Hepatocyte (in vitro differentiated cells): ENCODE measurements around the gene PXN. TPM values are rescaled to one million over a fixed set of nuclear protein-coding genes. Genes with fewer than 3 reads are reported as not detected.

Experiments used
- DNase-seq: peaks from one replicate; pipeline ENCODE4 v3.0.0-alpha.2; 2016; ENCODE audit warnings: low spot score
- H2AFZ ChIP-seq: fragments of 200-600 bp; sonication (generic); 2 replicates; pipeline ENCODE4 v1.6.0; 2016; ENCODE audit warnings: antibody characterized with exemption, mild to moderate bottlenecking
- H3K27ac ChIP-seq: fragments of 200-600 bp; sonication (generic); 2 replicates; pipeline ENCODE4 v1.5.1; 2016; ENCODE audit warnings: mild to moderate bottlenecking
- H3K27me3 ChIP-seq: fragments of 200-600 bp; sonication (generic); 2 replicates; pipeline ENCODE4 v1.6.1; 2016
- H3K36me3 ChIP-seq: fragments of 200-600 bp; sonication (generic); replicated peaks from 2 replicates; pipeline ENCODE4 v1.5.1; 2016; ENCODE audit warnings: low read depth; ENCODE audit not compliant: insufficient read depth
- H3K4me1 ChIP-seq: fragments of 200-600 bp; sonication (generic); 2 replicates; pipeline ENCODE4 v1.5.1; 2016; ENCODE audit warnings: mild to moderate bottlenecking, moderate library complexity; ENCODE audit not compliant: insufficient read depth
- H3K4me2 ChIP-seq: fragments of 200-600 bp; sonication (generic); 2 replicates; pipeline ENCODE4 v1.6.0; 2016
- H3K4me3 ChIP-seq: fragments of 200-600 bp; sonication (generic); 2 replicates; pipeline ENCODE4 v1.5.1; 2016; ENCODE audit warnings: mild to moderate bottlenecking
- H3K79me2 ChIP-seq: fragments of 200-600 bp; sonication (generic); 2 replicates; pipeline ENCODE4 v1.6.0; 2017; ENCODE audit warnings: mild to moderate bottlenecking
- H3K9me2 ChIP-seq: fragments of 200-600 bp; sonication (generic); replicated peaks from 2 replicates; pipeline ENCODE4 v1.6.0; 2017; ENCODE audit warnings: mild to moderate bottlenecking; ENCODE audit not compliant: insufficient read depth
- H3K9me3 ChIP-seq: fragments of 200-600 bp; sonication (generic); 2 replicates; pipeline ENCODE4 v1.5.1; 2016; ENCODE audit warnings: low read depth, mild to moderate bottlenecking
- H4K20me1 ChIP-seq: fragments of 200-600 bp; sonication (generic); 2 replicates; pipeline ENCODE4 v1.6.0; 2016; ENCODE audit warnings: mild to moderate bottlenecking; ENCODE audit not compliant: insufficient read depth, poor library complexity, severe bottlenecking
- CTCF ChIP-seq: fragments of 200-600 bp; sonication (generic); IDR thresholded peaks from 2 replicates; pipeline ENCODE4 v1.5.1; 2016; ENCODE audit warnings: antibody characterized with exemption, mild to moderate bottlenecking; ENCODE audit not compliant: poor library complexity
- EZH2 ChIP-seq: fragments of 200-600 bp; sonication (generic); IDR thresholded peaks from 2 replicates; pipeline ENCODE4 v1.6.1; 2016; ENCODE audit warnings: antibody characterized with exemption, mild to moderate bottlenecking, borderline replicate concordance
- EZH2phosphoT487 ChIP-seq: fragments of 200-600 bp; sonication (generic); IDR thresholded peaks from one replicate; pipeline ENCODE4 v1.6.1; 2018; ENCODE audit warnings: antibody characterized with exemption, mild to moderate bottlenecking, low read depth, moderate library complexity; ENCODE audit not compliant: unreplicated experiment, severe bottlenecking
- WGBS: methylation state at CpG from one replicate; pipeline ENCODE4 v1.1.6; 2016; ENCODE audit warnings: low lambda C conversion rate; ENCODE audit errors: missing lambda C conversion rate; 5-methylcytosine and 5-hydroxymethylcytosine counted together
- polyA plus RNA-seq: library from polyadenylated mRNA; unstranded; fragments of >200 nt; fragmentation: Nextera tagmentation; extraction: Ambion mirVana; gene quantifications from 2 replicates; pipeline ENCODE4 v1.2.1, GENCODE V29; 2016
- total RNA-seq: library from RNA; depleted of rRNA; stranded (reverse); fragments of >200 nt; gene quantifications from 2 replicates; pipeline ENCODE4 v1.2.3, GENCODE V29; 2014

Gene PXN
- total and polyA plus RNA-seq, 2 experiments from 2014 or later: 26.7 to 61.7 TPM

- Histone ChIP-seq H3K27me3 (no peaks in the 10 kb centered on the region), H3K9me3 (no peaks in the 10 kb centered on the region), H3K4me2 (no peak overlapping the region), H3K36me3 (no peaks in the 10 kb centered on the region), H3K4me1 (no peaks in the 10 kb centered on the region), H2AFZ (no peak overlapping the region), H3K27ac (no peak overlapping the region), H3K79me2 (peaks cover 44% of the 10 kb centered on the region), H3K9me2 (no peaks in the 10 kb centered on the region), H3K4me3 (no peak overlapping the region), H4K20me1 (no peaks in the 10 kb centered on the region)
- 93% methylated on average over 5 of the region's 5 CpGs for WGBS
- TF ChIP-seq CTCF (no peak), EZH2 (no peak), EZH2phosphoT487 (no peak)
- DNase-seq: no peak
These were observed 82.3 kb downstream of the PXN start for GRCh38 chr12:120183211-120183631.

- DNase-seq: peak; percentile 19
- Histone ChIP-seq H4K20me1 (no peaks in the 10 kb centered on the region), H3K27me3 (no peaks in the 10 kb centered on the region), H3K4me1 (no peaks in the 10 kb centered on the region), H3K4me3 (no peak overlapping the region), H3K27ac (no peak overlapping the region), H3K79me2 (peaks cover 33% of the 10 kb centered on the region), H3K36me3 (no peaks in the 10 kb centered on the region), H3K4me2 (no peak overlapping the region), H2AFZ (no peak overlapping the region), H3K9me3 (no peaks in the 10 kb centered on the region), H3K9me2 (no peaks in the 10 kb centered on the region)
- 83% methylated on average over 8 of the region's 8 CpGs for WGBS
- no peak for TF ChIP-seq EZH2
- no peak for TF ChIP-seq CTCF
- no peak for TF ChIP-seq EZH2phosphoT487
These were observed 83.4 kb downstream of the PXN start for GRCh38 chr12:120181991-120182631.

DNA sequence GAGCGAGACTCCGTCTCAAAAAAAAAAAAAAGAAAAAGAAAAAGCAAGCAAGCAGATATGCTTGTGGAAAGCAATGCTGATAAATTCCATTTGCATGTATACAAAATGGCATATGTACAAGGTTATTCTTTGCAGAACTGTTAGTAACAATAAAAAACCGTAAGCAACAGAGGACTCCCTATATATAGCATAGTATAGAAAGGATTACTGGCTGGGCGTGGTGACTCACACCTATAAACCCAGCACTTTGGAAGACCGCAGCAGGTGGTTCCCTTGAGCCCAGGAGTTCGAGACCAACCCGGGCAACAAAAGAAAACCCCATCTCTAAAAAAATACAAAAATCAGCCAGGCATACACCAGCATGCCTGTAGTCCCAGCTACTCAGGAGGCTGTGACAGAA lies 84.6 kb downstream of the PXN start:
- WGBS: 95% methylated on average over 7 of the region's 7 CpGs
- DNase-seq: no peak
- Histone ChIP-seq H3K79me2 (peaks cover 26% of the 10 kb centered on the region), H3K4me2 (no peak overlapping the region), H2AFZ (no peak overlapping the region), H3K9me3 (no peaks in the 10 kb centered on the region), H3K9me2 (no peaks in the 10 kb centered on the region), H4K20me1 (no peaks in the 10 kb centered on the region), H3K4me3 (no peak overlapping the region), H3K27ac (no peak overlapping the region), H3K27me3 (no peaks in the 10 kb centered on the region), H3K4me1 (no peaks in the 10 kb centered on the region), H3K36me3 (no peaks in the 10 kb centered on the region)
- TF ChIP-seq EZH2phosphoT487 (no peak), CTCF (no peak), EZH2 (no peak)
